HK-2 (cell line): ENCODE results near the gene F12.
"Not testable (repeated sequence)": the region's sequence is repeated elsewhere in the genome, so short reads cannot be mapped to it uniquely, and the experiment has no call there.

Source experiments
- DNase-seq: peaks from one replicate; pipeline ENCODE4 v3.0.0-alpha.2; 2018; ENCODE audit not compliant: unreplicated experiment

The F12 gene

DNA sequence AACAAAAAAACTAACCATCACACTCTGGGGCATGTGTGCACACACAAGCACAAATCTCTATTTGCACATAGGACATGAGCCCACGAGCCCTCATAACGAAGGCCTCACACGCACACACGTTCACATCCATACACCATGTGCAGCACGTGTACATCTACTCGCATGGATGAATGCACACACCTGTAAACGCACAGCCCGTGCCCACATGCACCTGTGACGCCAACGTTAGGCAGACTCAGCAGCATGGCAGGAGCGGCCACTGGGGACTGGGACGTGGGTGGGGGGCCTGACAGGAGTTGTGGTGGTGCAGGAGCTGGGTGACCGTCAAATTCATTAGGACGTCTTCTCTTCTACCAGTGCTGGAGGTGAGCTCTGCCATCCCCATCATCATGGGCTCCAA is 22.0 kb downstream of the F12 start:
- DNase-seq: no peak

DNA sequence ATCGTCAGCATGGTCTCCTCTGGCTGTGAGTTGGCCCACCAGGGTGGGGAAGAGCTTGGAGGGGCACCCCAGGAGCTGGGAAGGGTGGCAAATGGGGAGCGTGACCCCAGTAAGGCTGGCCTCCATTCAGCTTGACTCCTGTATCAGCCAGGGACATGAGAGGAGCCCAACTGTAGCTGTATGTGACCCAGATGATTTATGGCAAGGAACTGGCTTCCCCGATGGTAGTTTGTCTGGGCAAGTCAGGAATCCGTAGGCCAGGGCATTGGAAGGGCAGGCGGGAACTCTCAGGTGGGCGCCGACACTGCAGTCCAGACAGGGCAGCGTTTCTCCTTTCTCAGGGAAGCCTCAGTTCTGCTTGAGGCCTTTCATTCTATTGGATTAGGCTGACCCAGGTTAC is 22.8 kb downstream of the F12 start:
- no peak for DNase-seq

DNA sequence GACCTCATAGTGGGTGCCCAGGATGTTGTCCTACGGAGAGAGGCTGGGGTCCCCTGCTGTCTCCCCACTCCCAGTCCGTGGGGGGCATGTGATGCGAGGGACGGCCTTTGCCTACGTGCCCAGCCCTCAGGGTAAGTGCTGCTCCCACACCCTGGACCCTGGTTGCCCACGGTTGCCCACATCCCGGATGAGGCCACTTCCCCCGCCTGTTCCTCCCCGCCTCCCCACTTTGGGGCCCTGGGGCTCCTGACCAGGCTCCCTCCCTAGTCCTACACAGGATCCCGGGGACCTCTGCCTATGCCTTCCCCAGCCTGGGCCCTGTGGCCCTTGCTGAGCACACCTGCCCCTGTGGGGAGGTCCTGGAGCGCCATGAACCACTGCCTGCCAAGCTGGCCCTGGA is 23.6 kb downstream of the F12 start:
- DNase-seq: no peak

DNA sequence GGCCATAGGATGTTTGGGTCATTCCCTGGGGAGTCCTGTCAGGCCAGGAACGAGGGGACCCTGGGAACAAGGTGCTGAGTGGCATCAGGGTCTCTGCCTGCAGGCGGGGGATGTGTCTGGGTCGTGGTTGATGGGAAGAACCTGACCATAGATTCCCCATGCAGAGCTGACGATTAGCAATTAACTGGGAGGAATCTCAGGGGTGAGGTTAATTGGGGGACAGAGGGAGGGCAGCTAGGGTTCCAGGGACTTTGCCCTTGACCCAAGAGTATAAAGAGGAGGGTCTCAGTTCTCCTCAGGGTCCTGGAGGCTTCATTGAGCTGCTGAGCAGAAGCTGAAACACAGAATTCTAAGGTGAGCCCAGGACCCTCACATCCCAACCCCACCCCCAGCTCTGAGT is 25.2 kb downstream of the F12 start, which contains the start of gene SLC34A1:
Gene SLC34A1, plus strand, starts transcription at position 301 of the 400 bp plus-strand sequence. CDS start 1,308 bp downstream, outside the sequence.
- no peak for DNase-seq

DNA sequence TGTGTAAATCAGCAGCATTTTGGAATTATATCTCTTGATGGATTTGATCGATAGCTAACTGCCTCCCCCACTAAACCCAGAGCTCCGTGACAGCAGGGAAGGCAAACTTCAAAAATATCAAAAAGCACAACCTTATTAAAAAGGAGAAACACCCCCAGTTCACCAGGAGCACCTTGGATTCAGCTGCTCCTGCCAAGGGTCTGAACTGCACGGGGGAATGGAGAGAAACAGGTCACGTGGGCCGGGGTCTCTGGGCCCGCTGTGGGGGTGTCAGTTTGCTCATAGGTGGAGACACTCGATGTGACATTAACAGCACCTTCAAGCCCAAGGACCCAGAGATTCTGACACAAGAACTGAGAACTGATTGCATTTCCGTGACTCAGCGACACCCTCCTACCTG is 26.2 kb downstream of the F12 start:
- DNase-seq: no peak

- no peak for DNase-seq
Observed at GRCh38 chr5:177382423-177383029, 26.8 kb downstream of the F12 start.

- no peak for DNase-seq
Observed at GRCh38 chr5:177380805-177381126, 28.6 kb downstream of the F12 start.

GRCh38 chr5:177378884-177379883 is 30.2 kb downstream of the F12 start:
- peak; percentile 62 for DNase-seq

DNA sequence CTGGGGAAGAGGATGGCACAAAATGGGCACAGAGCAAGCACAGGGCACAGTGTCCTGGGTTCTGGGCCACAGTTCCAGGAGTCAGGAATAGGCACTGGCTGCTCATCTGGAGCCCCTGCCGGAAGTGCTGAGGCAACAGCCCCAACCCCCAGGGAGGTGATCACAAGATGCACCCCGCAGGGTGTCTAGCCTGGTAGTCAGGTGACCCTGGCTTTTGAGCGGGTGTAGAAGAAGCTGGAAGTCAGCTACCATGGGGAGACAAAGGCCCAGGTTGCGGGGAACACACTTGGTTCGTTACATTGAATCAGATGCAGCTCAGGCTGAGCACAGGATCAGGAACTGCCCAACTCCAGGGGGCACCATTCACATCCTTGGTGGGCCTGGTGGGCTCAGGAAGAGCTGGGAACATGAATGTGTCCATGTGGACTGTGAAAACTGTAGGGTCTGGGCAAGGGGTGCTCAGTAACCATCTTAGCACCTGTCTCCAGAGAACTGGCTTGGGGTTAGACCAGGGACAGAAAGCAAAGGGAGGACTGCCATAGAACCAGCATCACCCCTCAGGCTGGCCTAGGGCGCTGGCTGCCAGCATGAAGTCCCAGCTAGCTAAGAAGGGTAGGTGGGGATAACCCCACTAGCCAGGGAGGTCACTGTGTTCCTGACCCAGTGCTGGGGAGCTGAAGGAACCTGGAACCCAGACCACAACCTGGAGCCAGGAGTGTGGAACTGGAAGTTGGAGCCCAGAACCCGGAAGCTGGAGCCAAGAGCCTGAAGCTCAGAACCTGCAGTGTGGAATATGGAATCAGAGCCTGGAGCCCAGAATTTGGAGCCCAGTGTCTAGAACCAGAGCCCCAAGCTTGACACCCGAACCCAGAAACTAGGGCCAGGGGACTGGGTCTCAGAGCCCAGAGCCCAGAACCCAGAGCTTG is 31.2 kb downstream of the F12 start:
- no peak for DNase-seq

DNA sequence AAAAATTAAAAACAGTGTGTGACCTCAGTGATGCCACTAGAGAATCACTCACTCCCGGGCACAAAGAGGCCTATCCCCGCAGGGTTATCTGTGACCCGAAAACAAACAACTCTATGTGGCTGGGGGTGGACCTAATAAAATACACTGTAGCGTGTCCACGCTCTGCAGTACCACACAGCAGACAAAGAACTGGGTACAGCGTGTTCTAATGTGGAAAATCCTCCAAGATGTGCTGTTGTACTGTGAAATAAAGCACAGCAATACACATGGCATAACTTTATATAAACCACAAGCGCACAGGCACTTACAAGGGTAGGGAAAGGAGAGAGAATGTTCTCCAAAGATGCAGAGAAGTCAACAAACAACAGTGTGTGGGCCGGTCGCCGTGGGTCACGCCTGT is 33.3 kb downstream of the F12 start:
- no peak for DNase-seq

DNA sequence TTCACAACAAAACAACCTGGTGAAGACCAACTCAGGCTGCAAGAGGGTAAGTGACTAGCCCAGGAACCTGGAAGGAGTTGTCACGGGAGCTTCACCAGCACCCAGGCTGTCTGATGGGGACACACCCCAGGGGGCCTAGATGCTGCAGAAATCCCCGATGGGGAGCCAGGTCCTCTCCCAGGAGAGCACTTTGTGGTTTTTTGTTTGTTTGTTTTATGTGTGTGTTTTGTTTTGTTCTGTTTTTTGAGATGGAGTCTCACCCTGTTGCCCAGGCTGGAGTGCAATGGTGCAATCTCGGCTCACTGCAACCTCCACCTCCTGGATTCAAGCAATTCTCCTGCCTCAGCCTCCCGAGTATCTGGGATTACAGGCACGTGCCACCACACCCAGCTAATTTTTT is 33.8 kb downstream of the F12 start:
- not testable (repeated sequence) for DNase-seq

DNA sequence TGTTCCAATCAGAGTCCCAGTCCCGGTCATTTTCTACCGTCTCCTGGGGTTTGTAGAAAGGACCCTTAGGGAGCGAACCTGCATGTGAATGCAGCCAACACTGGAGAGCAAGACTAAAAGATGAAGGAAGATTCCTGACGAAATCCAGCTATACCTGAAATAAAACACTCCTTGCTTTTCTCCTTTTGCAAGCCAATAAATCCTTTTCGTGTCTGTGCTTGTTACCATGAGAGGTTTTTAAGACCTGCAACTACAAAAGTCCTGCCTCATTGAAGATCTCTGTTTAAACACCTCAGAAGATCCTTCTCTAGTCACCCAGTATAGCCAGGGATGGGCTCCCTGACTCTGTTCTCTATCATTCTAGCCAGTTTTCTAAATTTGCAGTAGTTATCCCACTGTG is 35.2 kb downstream of the F12 start:
- no peak for DNase-seq

GRCh38 chr5:177373806-177374205 is 35.6 kb downstream of the F12 start:
- no peak for DNase-seq

- no peak for DNase-seq
Observed at GRCh38 chr5:177372910-177373309, 36.5 kb downstream of the F12 start.

GRCh38 chr5:177372034-177372896 is 37.1 kb downstream of the F12 start:
- DNase-seq: no peak

- no peak for DNase-seq
Observed at GRCh38 chr5:177371120-177372033, 38.0 kb downstream of the F12 start.

GRCh38 chr5:177370488-177371119 is 38.8 kb downstream of the F12 start:
- DNase-seq: peak; percentile 91

GRCh38 chr5:177369645-177370440 is 39.5 kb downstream of the F12 start:
- DNase-seq: no peak
